ENCODE measurements around the gene CD300LD.
"Not testable (repeated sequence)": the region's sequence is repeated elsewhere in the genome, so short reads cannot be mapped to it uniquely, and the experiment has no call there.

Gene CD300LD

GRCh38 chr17:74605361-74605760, 13.3 kb upstream of the CD300LD start:
- FAIRE-seq: no peak

- FAIRE-seq: no peak
These were observed 12.7 kb upstream of the CD300LD start for GRCh38 chr17:74604761-74605160.

GRCh38 chr17:74604200-74604599, 12.1 kb upstream of the CD300LD start:
- no peak for FAIRE-seq

- FAIRE-seq: no peak
These were observed 11.7 kb upstream of the CD300LD start for GRCh38 chr17:74603746-74604145.

GRCh38 chr17:74603037-74603635, 11.1 kb upstream of the CD300LD start:
- FAIRE-seq: no peak

GRCh38 chr17:74601944-74602572, 10.0 kb upstream of the CD300LD start:
- FAIRE-seq: no peak

GRCh38 chr17:74599448-74599939, 7.4 kb upstream of the CD300LD start:
- no peak for FAIRE-seq

GRCh38 chr17:74599023-74599399, 6.9 kb upstream of the CD300LD start:
- no peak for FAIRE-seq

- FAIRE-seq: no peak
These were observed 6.4 kb upstream of the CD300LD start for GRCh38 chr17:74598346-74599022.

GRCh38 chr17:74597069-74597790, 5.1 kb upstream of the CD300LD start:
- no peak for FAIRE-seq

- no peak for FAIRE-seq
These were observed 3.1 kb upstream of the CD300LD start for GRCh38 chr17:74595037-74595750.

GRCh38 chr17:74591503-74591902, 580 bp downstream of the CD300LD start:
- no peak for FAIRE-seq

GRCh38 chr17:74585711-74586110, 6.4 kb downstream of the CD300LD start:
- no peak for FAIRE-seq

- no peak for FAIRE-seq
These were observed 7.6 kb downstream of the CD300LD start for GRCh38 chr17:74584292-74585060.

GRCh38 chr17:74582633-74583032, 9.4 kb downstream of the CD300LD start:
- no peak for FAIRE-seq

- FAIRE-seq: no peak
These were observed 12.2 kb downstream of the CD300LD start for GRCh38 chr17:74579900-74580299.

- no peak for FAIRE-seq
These were observed 13.1 kb downstream of the CD300LD start for GRCh38 chr17:74578979-74579378.

- no peak for FAIRE-seq
These were observed 17.5 kb downstream of the CD300LD start for GRCh38 chr17:74574489-74575142.

- FAIRE-seq: not testable (repeated sequence)
These were observed 18.4 kb downstream of the CD300LD start for GRCh38 chr17:74573635-74574034.

- no peak for FAIRE-seq
These were observed 18.9 kb downstream of the CD300LD start for GRCh38 chr17:74573169-74573568.

GRCh38 chr17:74571621-74572270, 20.3 kb downstream of the CD300LD start:
- no peak for FAIRE-seq

Data from endometrium (tissue), 2 donors.